HG02763 (cell line): ENCODE data around the gene GLYATL3.

Experiments
- ATAC-seq: cut with Tn5 transposase; IDR thresholded peaks from one replicate; pipeline ENCODE4 v1.9.1; 2021; ENCODE audit warnings: mild to moderate bottlenecking, moderate library complexity; ENCODE audit not compliant: unreplicated experiment

The GLYATL3 gene

DNA sequence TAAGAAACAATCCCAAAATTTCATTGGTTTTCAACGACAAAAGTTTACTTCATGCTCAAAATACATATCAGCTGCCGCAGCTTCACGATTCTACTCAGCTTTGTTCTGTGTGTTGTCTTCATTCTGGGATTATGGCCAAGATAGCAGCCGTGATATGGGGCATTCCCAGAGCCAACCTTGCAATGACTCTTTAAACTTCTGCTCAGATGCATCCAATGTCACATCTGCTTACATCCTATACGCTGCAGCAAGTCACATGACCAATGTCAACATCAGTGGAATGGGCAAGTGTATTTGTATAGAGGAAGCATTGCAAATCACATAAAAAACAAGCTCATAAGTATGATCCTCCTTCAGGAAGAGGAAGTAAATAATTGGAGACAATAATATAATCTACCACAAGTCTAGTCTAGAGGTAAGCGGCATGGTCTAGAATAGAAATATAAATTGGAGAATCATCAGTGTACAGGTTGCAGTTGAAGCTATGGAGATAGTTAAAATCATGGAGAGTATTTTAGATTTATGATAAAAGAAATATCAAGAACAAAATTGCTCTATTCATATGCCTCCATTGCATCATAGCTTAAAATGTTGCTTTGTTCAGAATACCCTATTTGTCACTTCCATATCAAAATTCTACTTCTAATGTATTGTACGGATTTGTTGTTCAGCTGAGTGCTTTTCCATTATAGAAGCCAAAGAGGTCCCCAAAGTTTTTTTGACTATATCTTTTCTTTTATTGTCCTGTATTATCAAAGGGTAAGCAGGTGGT lies 43.5 kb downstream of the GLYATL3 start:
- ATAC-seq, result no peak

DNA sequence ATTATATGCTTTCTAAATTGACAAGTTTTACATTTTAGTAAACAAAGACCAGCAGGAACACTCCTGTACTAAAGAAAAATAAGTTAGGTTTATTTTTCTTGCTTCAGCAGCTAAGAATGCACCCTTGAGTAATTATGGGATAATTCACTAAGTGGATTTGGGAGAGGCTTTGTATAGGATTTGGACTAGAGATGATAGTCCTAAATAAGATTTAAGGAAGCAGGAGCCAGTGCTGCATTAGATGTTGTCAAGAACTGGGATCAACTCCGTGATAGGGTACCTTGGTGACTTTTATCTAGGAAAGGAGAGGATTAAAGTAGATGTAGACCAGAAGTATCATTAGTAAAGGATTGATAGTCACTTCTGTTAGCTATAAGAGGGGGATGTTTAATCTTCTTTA lies 46.6 kb downstream of the GLYATL3 start:
- ATAC-seq, result no peak

DNA sequence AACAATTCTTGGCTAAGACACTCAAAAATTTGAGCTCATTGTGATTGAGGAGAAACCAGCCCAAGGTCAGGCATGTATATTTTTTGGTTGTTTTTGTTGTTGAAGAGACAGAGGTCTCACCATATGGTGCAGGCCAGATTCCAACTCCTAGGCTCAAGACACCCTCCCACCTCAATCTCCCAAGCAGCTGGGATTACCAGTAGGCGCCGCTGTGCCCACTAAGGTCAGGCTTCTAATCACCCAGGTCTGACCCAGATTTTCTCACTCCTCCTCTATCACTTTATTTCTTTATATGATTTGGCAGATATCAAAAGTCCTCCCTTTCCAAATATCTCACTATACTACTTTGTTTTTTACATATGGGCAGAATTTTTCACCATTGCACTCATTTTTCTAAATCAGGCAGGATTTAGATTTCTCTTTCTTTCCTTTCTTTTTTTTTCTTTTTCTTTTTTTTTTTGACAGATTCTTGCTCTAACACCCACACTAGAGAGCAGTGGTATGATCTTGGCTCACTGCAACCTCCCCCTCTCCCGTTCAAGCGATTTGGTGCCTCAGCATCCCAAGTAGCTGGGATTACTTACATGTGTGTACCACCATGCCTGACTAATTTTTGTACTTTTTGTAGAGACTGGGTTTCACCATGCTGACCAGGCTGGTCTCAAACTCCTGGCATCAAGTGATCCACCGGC lies 49.0 kb downstream of the GLYATL3 start:
- ATAC-seq, result no peak

GRCh38 chr6:49549691-49550491 lies 50.2 kb downstream of the GLYATL3 start:
- ATAC-seq, result no peak

- ATAC-seq, result peak; percentile 52
Measured at GRCh38 chr6:49550492-49551077, 50.9 kb downstream of the GLYATL3 start, which contains the start of gene C6orf141. C6orf141 (plus strand) TSS chr6:49550668; CDS start chr6:49550793, 125 bp downstream.

GRCh38 chr6:49551078-49551865 lies 51.5 kb downstream of the GLYATL3 start:
- ATAC-seq, result peak; percentile 42

GRCh38 chr6:49551866-49552129 lies 52.1 kb downstream of the GLYATL3 start:
- peak; percentile 62 for ATAC-seq

DNA sequence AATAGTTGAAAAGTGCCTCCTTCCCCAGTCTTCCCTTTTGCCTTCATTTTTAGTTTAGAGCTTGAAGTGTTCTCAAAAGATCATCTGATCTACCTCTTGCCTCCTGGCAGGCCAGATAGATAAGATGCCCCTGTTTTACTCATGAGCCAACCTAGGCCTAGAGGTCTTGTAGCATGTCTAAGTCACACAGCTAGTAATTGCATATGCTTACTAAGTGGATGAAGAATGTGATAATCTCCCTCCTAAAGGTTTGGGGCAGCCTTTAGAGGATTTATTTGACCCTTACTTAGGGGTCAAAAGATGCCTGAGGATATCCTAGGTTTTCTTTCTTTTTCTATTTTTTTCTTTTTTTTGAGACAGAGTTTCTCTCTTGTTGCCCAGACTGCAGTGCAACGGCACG lies 52.9 kb downstream of the GLYATL3 start:
- no peak for ATAC-seq

- ATAC-seq, result no peak
Measured at GRCh38 chr6:49553384-49553783, 53.7 kb downstream of the GLYATL3 start.

GRCh38 chr6:49555951-49556350 lies 56.2 kb downstream of the GLYATL3 start:
- ATAC-seq, result no peak

DNA sequence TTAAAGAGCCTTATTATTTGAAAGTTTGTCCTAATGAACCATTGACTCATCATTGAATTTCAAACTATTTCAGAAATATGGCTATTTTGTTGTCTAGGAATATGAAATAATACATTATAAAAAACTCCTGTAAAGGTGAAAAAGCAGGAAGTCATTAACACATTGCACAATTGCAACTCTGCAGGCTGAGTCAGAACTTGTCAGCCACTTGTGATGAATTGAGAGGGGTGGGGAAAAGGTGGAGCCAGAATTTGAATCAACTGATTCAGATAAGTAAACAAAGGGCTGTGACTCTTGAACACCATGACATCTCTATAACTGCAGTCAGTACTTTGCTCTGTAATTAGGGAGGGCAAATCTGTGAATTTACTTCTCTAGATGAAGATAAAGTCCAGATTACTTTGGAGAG lies 56.7 kb downstream of the GLYATL3 start:
- ATAC-seq, result no peak

GRCh38 chr6:49557177-49557576 lies 57.5 kb downstream of the GLYATL3 start:
- ATAC-seq, result no peak

- ATAC-seq, result no peak
Measured at GRCh38 chr6:49558238-49558637, 58.5 kb downstream of the GLYATL3 start.

DNA sequence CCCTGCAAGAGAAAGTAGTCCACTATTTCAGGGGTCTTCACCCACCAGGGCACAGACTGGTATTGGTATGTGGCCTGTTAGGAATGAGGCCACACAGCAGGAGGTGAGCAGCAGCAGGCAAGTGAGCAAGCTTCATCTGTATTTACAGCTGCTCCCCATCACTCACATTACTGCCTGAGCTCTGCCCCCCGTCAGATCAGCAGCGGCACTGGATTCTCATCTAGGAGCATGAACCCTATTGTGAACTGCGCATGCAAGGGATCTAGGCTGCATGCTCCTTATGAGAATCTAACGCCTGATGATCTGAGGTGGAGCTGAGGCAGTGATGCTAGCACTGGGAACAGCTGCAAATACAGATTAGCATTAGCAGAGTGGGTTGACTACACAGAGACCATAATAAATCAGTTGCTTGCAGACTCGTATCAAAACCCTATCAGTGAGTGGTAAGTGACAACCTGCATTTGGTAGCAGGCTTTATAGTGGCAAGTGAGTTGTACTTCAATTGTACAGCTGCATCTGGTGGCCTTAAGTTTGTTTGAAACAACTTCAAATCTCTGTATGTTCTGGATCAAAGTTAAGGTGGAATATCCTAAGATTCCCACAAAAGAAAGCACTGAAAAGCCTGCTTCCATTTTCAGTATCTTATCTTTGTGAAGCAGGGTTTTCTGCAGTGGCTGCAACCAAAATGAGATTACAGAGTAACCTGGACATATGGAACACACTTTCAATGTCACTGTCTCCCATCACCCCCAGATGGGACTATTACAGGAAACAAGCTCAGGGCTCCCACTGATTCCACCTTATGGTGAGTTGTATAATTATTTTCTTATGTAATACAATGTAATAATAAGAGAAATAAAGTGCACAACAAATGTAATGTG lies 63.5 kb downstream of the GLYATL3 start:
- no peak for ATAC-seq

DNA sequence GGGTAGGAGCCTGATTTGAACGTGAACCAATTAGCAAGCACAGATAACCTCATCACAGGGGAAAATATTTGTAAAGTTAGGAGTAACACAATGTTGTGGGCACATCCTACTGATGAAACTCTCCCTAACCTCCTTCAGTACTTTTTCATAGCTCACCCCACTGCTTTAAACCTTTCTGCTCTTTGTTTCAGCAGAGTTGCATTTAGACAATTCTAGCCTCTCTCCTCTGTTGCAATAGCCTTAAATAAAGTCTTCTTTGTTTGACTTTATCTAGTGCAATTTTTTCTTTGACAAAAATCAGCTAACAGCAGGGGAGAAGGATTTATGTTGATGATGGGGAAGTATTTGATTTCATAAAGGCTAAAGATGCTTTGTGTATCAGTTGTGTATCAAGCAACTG lies 64.8 kb downstream of the GLYATL3 start:
- no peak for ATAC-seq

GRCh38 chr6:49565261-49565660 lies 65.5 kb downstream of the GLYATL3 start:
- ATAC-seq, result no peak

DNA sequence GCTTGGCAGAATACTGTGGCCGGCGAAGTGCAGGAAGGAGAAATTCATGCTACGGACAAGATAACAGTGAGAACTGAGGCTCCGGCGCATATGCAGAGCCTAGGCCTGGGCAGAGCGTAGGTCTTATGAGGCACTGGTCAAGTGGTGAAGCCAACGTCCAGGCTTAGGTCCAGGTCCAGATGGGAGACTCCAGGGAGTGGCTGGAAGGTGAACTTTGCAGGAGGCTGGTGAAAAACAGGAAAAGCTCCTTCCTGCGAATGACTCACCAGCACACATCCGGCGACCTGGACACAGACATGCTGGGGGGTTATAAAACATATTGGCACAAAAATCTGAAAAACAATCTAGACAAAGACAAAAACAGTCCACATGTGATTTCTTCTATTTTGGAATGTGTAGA lies 66.1 kb downstream of the GLYATL3 start:
- no peak for ATAC-seq

- ATAC-seq, result no peak
Measured at GRCh38 chr6:49570474-49571079, 70.9 kb downstream of the GLYATL3 start.

DNA sequence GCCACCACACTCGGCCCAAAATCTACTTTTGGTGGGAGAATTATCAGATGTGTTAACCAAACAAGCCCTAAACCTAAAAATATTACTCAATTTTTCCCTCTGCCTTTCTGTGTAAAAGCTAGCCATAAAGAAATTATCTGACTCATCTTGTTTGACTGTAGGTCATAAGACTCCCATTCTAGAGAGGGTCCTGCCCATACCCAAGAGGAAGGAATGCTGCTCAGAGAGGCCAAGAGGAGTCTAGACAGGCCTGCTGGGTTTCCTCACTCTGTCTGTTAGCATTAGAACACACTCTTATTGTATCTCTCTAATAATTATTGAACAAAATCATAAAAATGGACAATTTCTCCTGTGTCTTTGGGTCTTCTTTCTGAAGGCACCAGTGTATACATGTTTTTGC lies 76.9 kb downstream of the GLYATL3 start:
- ATAC-seq, result no peak
